GM21526 (cell line): Measurements from ENCODE around the gene SCYGR7.
"Not testable (repeated sequence)": the region's sequence is repeated elsewhere in the genome, so short reads cannot be mapped to it uniquely, and the experiment has no call there.

Experiments used
- ATAC-seq: cut with Tn5 transposase; IDR thresholded peaks from one replicate; pipeline ENCODE4 v1.9.1; 2021; ENCODE audit warnings: moderate library complexity; ENCODE audit not compliant: unreplicated experiment, low FRiP score

The SCYGR7 gene

DNA sequence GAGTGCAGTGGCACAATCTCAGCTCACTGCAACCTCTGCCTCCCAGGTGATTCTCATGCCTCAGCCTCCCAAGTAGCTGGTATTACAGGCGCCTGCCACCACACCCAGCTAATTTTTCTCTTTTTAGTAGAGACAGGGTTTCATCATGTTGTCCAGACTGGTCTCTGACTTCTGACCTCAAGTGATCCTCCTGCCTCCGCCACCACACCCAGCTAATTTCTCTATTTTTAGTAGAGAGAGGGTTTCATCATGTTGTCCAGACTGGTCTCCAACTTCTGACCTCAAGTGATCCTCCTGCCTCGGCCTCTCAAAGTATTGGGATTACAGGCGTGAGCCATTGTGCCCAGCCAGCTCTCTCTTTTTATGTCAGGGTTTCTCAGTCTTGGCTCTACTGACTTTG lies 28.1 kb downstream of the SCYGR7 start:
- not testable (repeated sequence) for ATAC-seq

- ATAC-seq = no peak
Observed at GRCh38 chr2:227759411-227760118, 31.4 kb downstream of the SCYGR7 start.

DNA sequence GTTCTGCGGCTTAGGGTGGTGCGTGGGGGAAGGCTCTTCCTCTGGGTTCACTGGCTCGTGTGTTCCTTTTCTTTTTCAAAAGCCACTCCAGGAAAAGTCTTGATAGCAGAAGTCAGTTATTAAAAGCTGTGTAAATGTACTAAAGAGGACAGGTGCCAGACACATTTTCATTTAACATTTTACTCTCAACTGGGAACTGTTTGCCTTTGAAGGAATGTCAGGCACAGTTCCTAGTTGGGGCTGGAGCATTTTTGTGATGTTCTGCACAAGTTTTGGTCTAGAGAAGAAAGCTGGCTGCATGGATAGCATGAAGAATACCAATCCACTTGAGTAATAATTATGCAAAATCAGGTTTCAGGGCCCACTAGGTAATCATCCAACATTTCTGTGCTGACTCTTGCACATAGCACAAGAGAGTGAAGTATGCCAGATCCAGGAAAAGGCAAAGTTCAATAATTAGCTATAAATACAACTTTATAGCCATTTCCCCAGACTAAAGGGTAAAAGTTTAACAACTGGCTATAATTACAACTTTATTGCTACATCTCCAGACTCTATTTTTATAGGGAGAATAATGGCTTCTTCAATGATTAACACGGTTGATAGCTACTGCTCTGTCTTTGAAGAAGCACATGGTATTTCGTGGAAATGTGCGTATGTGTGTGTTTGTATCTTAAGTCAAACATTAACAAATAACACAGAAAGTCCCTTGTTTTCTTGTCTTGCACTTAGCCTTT lies 33.8 kb downstream of the SCYGR7 start:
- no peak for ATAC-seq

DNA sequence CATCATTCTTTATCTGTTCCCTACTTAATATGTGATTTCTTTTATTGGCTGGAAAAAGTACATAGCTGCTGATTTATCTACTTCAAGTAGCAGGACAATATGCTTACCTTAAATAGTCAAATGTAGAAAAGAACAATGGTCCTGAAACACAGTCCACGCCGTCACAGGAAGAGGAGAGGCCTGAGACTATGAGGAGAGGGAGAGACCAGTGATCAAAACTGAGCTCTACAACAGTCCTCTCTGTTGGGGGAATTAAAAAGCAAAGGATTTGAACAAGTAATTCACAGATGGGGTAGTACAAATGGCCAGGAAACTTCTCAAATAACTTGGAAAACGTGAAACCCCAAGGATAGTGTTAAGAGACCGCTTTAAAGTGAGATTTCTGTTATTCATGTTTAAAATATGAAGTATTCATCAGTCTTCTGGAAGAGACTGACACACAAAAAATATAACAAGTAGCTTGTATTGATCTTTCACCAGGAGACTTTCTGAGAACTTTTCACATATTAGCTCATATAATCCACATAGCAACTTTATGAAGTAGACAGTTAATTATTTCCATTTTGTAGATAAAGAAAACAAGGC lies 37.7 kb downstream of the SCYGR7 start:
- peak; percentile 17 for ATAC-seq

GRCh38 chr2:227766373-227766883 lies 38.3 kb downstream of the SCYGR7 start:
- peak; percentile 98 for ATAC-seq

DNA sequence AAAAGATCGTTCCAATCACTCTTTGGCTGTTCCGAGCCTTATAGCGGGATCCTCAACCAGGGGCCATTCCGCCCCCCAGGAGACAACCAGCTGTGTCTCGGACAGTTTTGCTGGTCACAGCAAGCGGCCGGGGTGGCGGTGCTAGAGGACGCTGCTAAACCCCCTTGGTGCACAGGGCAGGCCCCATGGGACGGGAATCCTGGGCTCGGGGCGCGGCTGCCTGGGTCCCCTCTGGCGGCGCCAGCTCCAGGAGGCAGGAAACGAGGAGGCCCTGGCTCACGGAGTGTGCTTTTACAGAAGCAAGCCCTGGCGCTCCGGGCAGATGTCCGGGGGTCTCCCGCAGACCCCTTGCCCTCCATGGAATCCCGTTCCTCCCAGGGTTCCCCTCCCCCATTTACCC lies 39.7 kb downstream of the SCYGR7 start:
- ATAC-seq = no peak

GRCh38 chr2:227772197-227772661 lies 44.1 kb downstream of the SCYGR7 start:
- no peak for ATAC-seq

GRCh38 chr2:227772932-227773331 lies 44.8 kb downstream of the SCYGR7 start:
- ATAC-seq = no peak

GRCh38 chr2:227774011-227774624 lies 46.0 kb downstream of the SCYGR7 start:
- ATAC-seq = no peak

DNA sequence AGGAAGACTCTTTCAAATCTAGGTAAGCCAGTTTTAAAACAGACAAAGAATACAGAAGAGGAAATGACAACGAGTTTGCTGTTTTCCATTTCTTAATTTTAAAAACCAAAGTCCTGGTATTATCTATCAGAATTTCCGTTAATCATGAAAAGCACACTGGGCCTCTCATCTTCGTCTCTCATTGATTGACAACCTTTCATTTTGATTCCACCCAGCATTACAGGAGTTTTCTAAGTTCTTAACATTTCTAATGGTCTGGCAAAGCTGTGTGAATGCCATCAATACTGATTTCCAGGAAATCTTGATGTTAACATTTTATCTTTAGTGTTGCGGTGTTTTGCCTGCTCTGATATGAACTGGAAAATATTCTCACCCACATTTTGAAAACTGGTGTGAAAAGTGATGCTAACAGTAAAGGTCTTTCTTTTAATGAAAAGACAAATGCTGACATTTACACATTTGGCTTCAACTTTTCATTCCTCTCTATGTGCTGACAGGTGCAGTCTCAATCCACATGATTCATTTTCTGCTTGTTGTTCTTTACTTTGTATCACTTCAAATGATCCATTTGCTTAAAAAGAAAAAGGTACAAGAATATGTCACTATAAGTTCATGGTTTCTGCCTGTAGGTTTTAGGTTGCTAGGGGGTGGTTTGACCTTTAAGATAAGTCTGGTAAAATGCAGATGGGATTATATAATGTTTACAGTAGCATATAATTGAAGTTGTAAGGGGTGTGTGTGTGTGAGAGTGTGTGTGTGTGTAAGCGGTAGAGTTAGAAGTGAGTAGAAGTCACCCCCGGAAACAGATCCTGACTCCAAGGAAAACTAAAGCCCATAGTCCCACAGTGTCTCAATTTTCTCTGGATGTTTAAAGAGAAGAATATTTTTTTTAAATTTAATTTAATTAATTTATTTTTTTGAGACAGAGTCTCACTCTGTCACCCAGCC lies 47.0 kb downstream of the SCYGR7 start:
- no peak for ATAC-seq
